Measurements from ENCODE around the gene TMEM69. TPM values are rescaled to one million over a fixed set of nuclear protein-coding genes. Genes with fewer than 3 reads are reported as not detected.
"Not testable (repeated sequence)": the region's sequence is repeated elsewhere in the genome, so short reads cannot be mapped to it uniquely, and the experiment has no call there.

Gene TMEM69
- total RNA-seq, 1 donor from 2014 or later = 20.7 TPM

- DNase-seq = not testable (repeated sequence)
These were observed 51.7 kb downstream of the TMEM69 start for GRCh38 chr1:45739641-45740156.

Other genes starting within 250 kb of the TMEM69 start
- 1.9 TPM for gene TESK2, start 197.0 kb upstream of the TMEM69 start, total RNA-seq
- gene CCDC163, start 188.1 kb upstream of the TMEM69 start, total RNA-seq = not detected
- gene MMACHC, start 187.9 kb upstream of the TMEM69 start, total RNA-seq = 2.2 TPM
- gene PRDX1, start 166.3 kb upstream of the TMEM69 start, total RNA-seq = 186 TPM
- 56.1 TPM for gene AKR1A1, start 137.4 kb upstream of the TMEM69 start, total RNA-seq
- 87.5 TPM for gene NASP, start 104.1 kb upstream of the TMEM69 start, total RNA-seq
- gene CCDC17, start 64.1 kb upstream of the TMEM69 start, total RNA-seq = 0.47 TPM
- 55.4 TPM for gene GPBP1L1, start 1.6 kb upstream of the TMEM69 start, total RNA-seq
- gene IPP, start 62.5 kb downstream of the TMEM69 start, total RNA-seq = 14.7 TPM
- 50.7 TPM for gene MAST2, start 115.4 kb downstream of the TMEM69 start, total RNA-seq